Measurements from ENCODE around the gene XYLB. TPM values are rescaled to one million over a fixed set of nuclear protein-coding genes. Genes with fewer than 3 reads are reported as not detected.

XYLB gene
- polyA plus RNA-seq, 1 donor from 2014 or later, result 0.50 TPM

GRCh38 chr3:38308456-38308855, 38.1 kb upstream of the XYLB start:
- H3K9me3 ChIP-seq (ENCODE audit: low read length), result no peaks in the 10 kb centered on the region
- H3K4me3 ChIP-seq (ENCODE audit: low read length), result no peak overlapping the region
- no peaks in the 10 kb centered on the region for H3K36me3 ChIP-seq (ENCODE audit: insufficient read depth, low read length)
- no peaks in the 10 kb centered on the region for H4K20me1 ChIP-seq (ENCODE audit: insufficient read depth)
- no peaks in the 10 kb centered on the region for H3K9me2 ChIP-seq (ENCODE audit: insufficient read depth, low read length)
- H3F3A ChIP-seq (ENCODE audit: insufficient read depth, low read length, poor library complexity, severe bottlenecking), result no peaks in the 10 kb centered on the region
- H3K4me2 ChIP-seq (ENCODE audit: low read length), result no peak overlapping the region
- TF ChIP-seq TAF1 (IDR thresholded peaks at IDR 0.05; ENCODE audit: low read depth) (no peak), EP300 (conservative IDR thresholded peaks at IDR 0.05; ENCODE audit: poor library complexity, severe bottlenecking) (no peak), RAD21 (conservative IDR thresholded peaks at IDR 0.05) (no peak), SMC3 (conservative IDR thresholded peaks at IDR 0.05; ENCODE audit: poor library complexity) (no peak), CTCF (IDR thresholded peaks at IDR 0.05; ENCODE audit: poor library complexity, severe bottlenecking) (no peak), EZH2 (IDR thresholded peaks at IDR 0.05; ENCODE audit: borderline replicate concordance, insufficient read depth, low read length, poor library complexity, severe bottlenecking) (no peak), MXI1 (conservative IDR thresholded peaks at IDR 0.05; ENCODE audit: poor library complexity, severe bottlenecking) (no peak), POLR2AphosphoS5 (IDR thresholded peaks at IDR 0.05) (no peak)
- TF ChIP-seq, protein P1, sequence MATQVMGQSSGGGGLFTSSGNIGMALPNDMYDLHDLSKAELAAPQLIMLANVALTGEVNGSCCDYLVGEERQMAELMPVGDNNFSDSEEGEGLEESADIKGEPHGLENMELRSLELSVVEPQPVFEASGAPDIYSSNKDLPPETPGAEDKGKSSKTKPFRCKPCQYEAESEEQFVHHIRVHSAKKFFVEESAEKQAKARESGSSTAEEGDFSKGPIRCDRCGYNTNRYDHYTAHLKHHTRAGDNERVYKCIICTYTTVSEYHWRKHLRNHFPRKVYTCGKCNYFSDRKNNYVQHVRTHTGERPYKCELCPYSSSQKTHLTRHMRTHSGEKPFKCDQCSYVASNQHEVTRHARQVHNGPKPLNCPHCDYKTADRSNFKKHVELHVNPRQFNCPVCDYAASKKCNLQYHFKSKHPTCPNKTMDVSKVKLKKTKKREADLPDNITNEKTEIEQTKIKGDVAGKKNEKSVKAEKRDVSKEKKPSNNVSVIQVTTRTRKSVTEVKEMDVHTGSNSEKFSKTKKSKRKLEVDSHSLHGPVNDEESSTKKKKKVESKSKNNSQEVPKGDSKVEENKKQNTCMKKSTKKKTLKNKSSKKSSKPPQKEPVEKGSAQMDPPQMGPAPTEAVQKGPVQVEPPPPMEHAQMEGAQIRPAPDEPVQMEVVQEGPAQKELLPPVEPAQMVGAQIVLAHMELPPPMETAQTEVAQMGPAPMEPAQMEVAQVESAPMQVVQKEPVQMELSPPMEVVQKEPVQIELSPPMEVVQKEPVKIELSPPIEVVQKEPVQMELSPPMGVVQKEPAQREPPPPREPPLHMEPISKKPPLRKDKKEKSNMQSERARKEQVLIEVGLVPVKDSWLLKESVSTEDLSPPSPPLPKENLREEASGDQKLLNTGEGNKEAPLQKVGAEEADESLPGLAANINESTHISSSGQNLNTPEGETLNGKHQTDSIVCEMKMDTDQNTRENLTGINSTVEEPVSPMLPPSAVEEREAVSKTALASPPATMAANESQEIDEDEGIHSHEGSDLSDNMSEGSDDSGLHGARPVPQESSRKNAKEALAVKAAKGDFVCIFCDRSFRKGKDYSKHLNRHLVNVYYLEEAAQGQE (IDR thresholded peaks at IDR 0.05; ENCODE audit: borderline replicate concordance), result no peak
- H2AFZ ChIP-seq (ENCODE audit: low read depth, low read length), result no peak overlapping the region
- H3K79me2 ChIP-seq (replicated peaks; ENCODE audit: insufficient read depth, low read length), result no peaks in the 10 kb centered on the region
- no peak overlapping the region for H3K27ac ChIP-seq (ENCODE audit: low read length)
- H3K27me3 ChIP-seq (ENCODE audit: insufficient read depth, low read depth, low read length), result no peaks in the 10 kb centered on the region
- no peak overlapping the region for H3K9ac ChIP-seq (ENCODE audit: low read length)

DNA sequence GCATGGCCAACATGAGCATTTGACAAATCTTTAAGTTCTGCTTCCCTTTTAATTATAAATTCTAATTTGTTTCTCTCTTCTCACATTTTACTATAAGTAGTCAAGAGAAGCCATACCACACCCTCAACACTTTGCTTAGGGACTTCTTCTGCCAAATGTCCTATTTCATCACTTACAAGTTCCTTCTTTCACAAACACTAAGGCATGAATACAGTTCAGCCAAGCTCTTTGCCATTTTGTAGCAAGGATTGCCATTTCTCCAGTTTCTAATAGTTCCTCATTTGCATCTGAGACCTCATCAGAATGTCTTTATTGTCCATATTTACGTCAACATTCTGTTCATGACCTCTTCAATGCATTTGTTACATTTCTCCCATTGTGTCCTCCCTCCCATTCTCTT, 35.1 kb upstream of the XYLB start:
- H3K79me2 ChIP-seq (replicated peaks; ENCODE audit: insufficient read depth, low read length), result no peaks in the 10 kb centered on the region
- no peak overlapping the region for H3K27ac ChIP-seq (ENCODE audit: low read length)
- H3F3A ChIP-seq (ENCODE audit: insufficient read depth, low read length, poor library complexity, severe bottlenecking), result no peaks in the 10 kb centered on the region
- H3K4me3 ChIP-seq (ENCODE audit: low read length), result no peak overlapping the region
- no peaks in the 10 kb centered on the region for H3K27me3 ChIP-seq (ENCODE audit: insufficient read depth, low read depth, low read length)
- H2AFZ ChIP-seq (ENCODE audit: low read depth, low read length), result no peak overlapping the region
- no peaks in the 10 kb centered on the region for H3K9me3 ChIP-seq (ENCODE audit: low read length)
- no peak overlapping the region for H3K4me2 ChIP-seq (ENCODE audit: low read length)
- no peaks in the 10 kb centered on the region for H3K36me3 ChIP-seq (ENCODE audit: insufficient read depth, low read length)
- H3K9ac ChIP-seq (ENCODE audit: low read length), result no peak overlapping the region
- H3K9me2 ChIP-seq (ENCODE audit: insufficient read depth, low read length), result no peaks in the 10 kb centered on the region
- H4K20me1 ChIP-seq (ENCODE audit: insufficient read depth), result no peaks in the 10 kb centered on the region
- TF ChIP-seq EZH2 (IDR thresholded peaks at IDR 0.05; ENCODE audit: borderline replicate concordance, insufficient read depth, low read length, poor library complexity, severe bottlenecking) (no peak), EP300 (conservative IDR thresholded peaks at IDR 0.05; ENCODE audit: poor library complexity, severe bottlenecking) (no peak), TAF1 (IDR thresholded peaks at IDR 0.05; ENCODE audit: low read depth) (no peak), SMC3 (conservative IDR thresholded peaks at IDR 0.05; ENCODE audit: poor library complexity) (no peak), POLR2AphosphoS5 (IDR thresholded peaks at IDR 0.05) (no peak), CTCF (IDR thresholded peaks at IDR 0.05; ENCODE audit: poor library complexity, severe bottlenecking) (no peak), MXI1 (conservative IDR thresholded peaks at IDR 0.05; ENCODE audit: poor library complexity, severe bottlenecking) (no peak), RAD21 (conservative IDR thresholded peaks at IDR 0.05) (no peak)
- TF ChIP-seq, protein P1 (IDR thresholded peaks at IDR 0.05; ENCODE audit: borderline replicate concordance), result no peak
